Adrenal gland (tissue), 12 donors: ENCODE measurements around the gene DEAF1. TPM values are rescaled to one million over a fixed set of nuclear protein-coding genes. Genes with fewer than 3 reads are reported as not detected.

Experiments used
- DNase-seq, 7 donors: peaks; one replicate each; pipeline ENCODE4 v3.0.0-alpha.2; 2019 to 2020
- H3K27ac ChIP-seq, 5 donors: fragments of 200-600 bp; sonication (generic) in 4 of 5; 1 replicate in 3 of 5; 2 replicates in 2 of 5; pipeline versions ENCODE4 v1.5.1 to v1.8.0; 2016 to 2020; ENCODE audit warnings: mild to moderate bottlenecking in 1 of 5
- H3K27me3 ChIP-seq: fragments of 200-600 bp; 2 replicates; pipeline ENCODE4 v1.8.0; 2021
- H3K36me3 ChIP-seq, 2 donors: fragments of 200-600 bp; replicated peaks in 1 of 2; 1 replicate in 1 of 2; 2 replicates in 1 of 2; pipeline versions ENCODE4 v1.5.1 to v1.8.0; 2018 to 2022
- H3K4me1 ChIP-seq, 2 donors: fragments of 200-600 bp; replicated peaks in 1 of 2; 1 replicate in 1 of 2; 2 replicates in 1 of 2; pipeline versions ENCODE4 v1.5.1 to v1.8.0; 2018 to 2021
- H3K4me3 ChIP-seq, 4 donors: fragments of 200-600 bp; sonication (generic) in 3 of 4; one replicate each; pipeline ENCODE4 v1.5.1; 2016 to 2018
- H3K9me3 ChIP-seq, 3 donors: fragments of 200-600 bp; sonication (generic) in 1 of 3; replicated peaks in 1 of 3; 1 replicate in 2 of 3; 2 replicates in 1 of 3; pipeline versions ENCODE4 v1.5.1 to v1.8.0; 2016 to 2021
- CTCF ChIP-seq, 6 experiments: fragments of 450-650 bp in 4 of 6; fragments of 200-600 bp in 2 of 6; sonication (generic) in 1 of 6; IDR thresholded peaks; 1 replicate in 5 of 6; 2 replicates in 1 of 6; pipeline versions ENCODE4 v1.5.1 to v1.8.0; 2016 to 2021; ENCODE audit warnings: antibody characterized with exemption in 6 of 6, mild to moderate bottlenecking in 2 of 6, moderate library complexity in 1 of 6
- POLR2A ChIP-seq, 2 donors: fragments of 450-650 bp; IDR thresholded peaks; one replicate each; pipeline ENCODE4 v1.6.1; 2017; ENCODE audit warnings: antibody characterized with exemption in 2 of 2, mild to moderate bottlenecking in 2 of 2, moderate library complexity in 1 of 2
- WGBS, 4 donors: extraction: QIAGEN DNeasy Blood & Tissue Kit in 2 of 4; methylation state at CpG; one replicate each; pipeline versions ENCODE4 v1.1.5 to v1.1.7; 2013 to 2017; 5-methylcytosine and 5-hydroxymethylcytosine counted together
- intact Hi-C, 2 donors: fragments of 100-400 bp; cut with DNase I; formaldehyde crosslinking; loops; one replicate each; pipeline versions ENCODE4 v1.14.1 to v1.15.0; 2022 to 2023
- polyA plus RNA-seq, 3 donors: library from polyadenylated mRNA; stranded (reverse); fragments of 200-250 nt in 2 of 3; fragments of 350-450 nt in 1 of 3; fragmentation: Illumina TruSeq in 1 of 3; extraction: RNeasy Lipid Tissue Mini Kit (QIAGEN cat#74804) in 1 of 3; gene quantifications; one replicate each; pipeline ENCODE4 v1.2.3, GENCODE V29; 2013 to 2014
- total RNA-seq, 9 donors: library from RNA; depleted of rRNA in 4 of 9; stranded (reverse); fragments of >200 nt in 4 of 9; fragments of 120-200 nt in 1 of 9; fragmentation: NEBNext Ultra II Directional in 1 of 9; extraction: Animal tissue kit (Norgen Biotek cat#: 25700) in 1 of 9; gene quantifications; one replicate each; pipeline versions ENCODE4 v1.1.0 to v1.2.4, GENCODE V29; 2013 to 2023
- donor health status: healthy with polysubstance abuse.
- donor health status: Bipolar disorder and iron deficiency.
- donor health status: DM: yes; HTN: yes; CAD: no.
- donor health status: DM: no; HTN: no; CAD: no.
- donor health status: DM: no; HTN: no; CAD: no.
- donor health status: DM: yes; HTN: yes; CAD: no.

DEAF1 gene
- total and polyA plus RNA-seq, 12 donors: 20.6 to 131 (median 55.5) TPM

GRCh38 chr11:728901-729491 lies 34.0 kb upstream of the DEAF1 start:
- intact Hi-C loops: loop anchor here in 1 of 2 donors (10.0 kb wide), 1 partner anchor 174 kb away; no protein-coding TSS in a partner anchor
- peak overlapping the region in 1 of 5 donors; percentile 85 for H3K27ac ChIP-seq
- peaks cover 9% of the 10 kb centered on the region for H3K27me3 ChIP-seq
- H3K9me3 ChIP-seq: no peaks in the 10 kb centered on the region
- peaks cover 11 to 26% of the 10 kb centered on the region in 2 donors for H3K4me1 ChIP-seq
- no peak for DNase-seq
- no peak for TF ChIP-seq CTCF (IDR thresholded peaks at IDR 0.05)
- TF ChIP-seq POLR2A (IDR thresholded peaks at IDR 0.05): no peak
- H3K4me3 ChIP-seq: no peak overlapping the region
- 69 to 80% (median 76%) methylated on average over 1 to 15 of the region's 15 CpGs for WGBS, 4 donors
- H3K36me3 ChIP-seq: no peaks in the 10 kb centered on the region

GRCh38 chr11:727859-728748 lies 33.1 kb upstream of the DEAF1 start:
- intact Hi-C loops: loop anchor here in 1 of 2 donors (10.0 kb wide), 1 partner anchor 173 kb away; no protein-coding TSS in a partner anchor
- Histone ChIP-seq H3K36me3 (no peaks in the 10 kb centered on the region), H3K27ac (peak overlapping the region in 4 of 5 donors; percentile 33 to 85 (median 72)), H3K9me3 (no peaks in the 10 kb centered on the region), H3K4me3 (no peak overlapping the region), H3K4me1 (peaks cover 11 to 26% of the 10 kb centered on the region in 2 donors), H3K27me3 (peaks cover 9% of the 10 kb centered on the region)
- TF ChIP-seq POLR2A (IDR thresholded peaks at IDR 0.05) (no peak), CTCF (IDR thresholded peaks at IDR 0.05) (peak; percentile 93 to 99 (median 97))
- 2 to 84% (median 30%) methylated on average over 4 to 31 of the region's 31 CpGs for WGBS, 4 donors
- peak; percentile 85 to 96 (median 92) for DNase-seq

GRCh38 chr11:727281-727701 lies 32.3 kb upstream of the DEAF1 start:
- H3K27me3 ChIP-seq: peaks cover 11% of the 10 kb centered on the region
- no peak overlapping the region for H3K4me3 ChIP-seq
- DNase-seq: no peak
- H3K36me3 ChIP-seq: no peaks in the 10 kb centered on the region
- TF ChIP-seq POLR2A (IDR thresholded peaks at IDR 0.05) (no peak), CTCF (IDR thresholded peaks at IDR 0.05) (no peak)
- peak overlapping the region in 4 of 5 donors; percentile 33 to 85 (median 72) for H3K27ac ChIP-seq
- intact Hi-C loops: loop anchor here in 1 of 2 donors (10.0 kb wide), 1 partner anchor 172 kb away; no protein-coding TSS in a partner anchor
- 87 to 92% (median 88%) methylated on average over 5 to 12 of the region's 12 CpGs for WGBS, 4 donors
- no peaks in the 10 kb centered on the region for H3K9me3 ChIP-seq
- peaks cover 11 to 26% of the 10 kb centered on the region in 2 donors for H3K4me1 ChIP-seq
